Mesendoderm (in vitro differentiated cells): ENCODE measurements around the gene MAGI2.
"Not testable (repeated sequence)": the region's sequence is repeated elsewhere in the genome, so short reads cannot be mapped to it uniquely, and the experiment has no call there.

Source experiments
- DNase-seq: peaks from one replicate; pipeline ENCODE4 v3.0.0; 2013
- H2AK5ac ChIP-seq: 2 replicates; pipeline ENCODE4 v1.6.1; 2013; ENCODE audit warnings: low read length, inconsistent platforms
- H2BK120ac ChIP-seq: 2 replicates; pipeline ENCODE4 v1.6.1; 2013; ENCODE audit warnings: low read depth, mild to moderate bottlenecking, low read length, moderate library complexity, mixed read lengths
- H2BK15ac ChIP-seq: replicated peaks from 2 replicates; pipeline ENCODE4 v1.6.1; 2013; ENCODE audit warnings: low read depth, mild to moderate bottlenecking, moderate library complexity
- H2BK5ac ChIP-seq: 2 replicates; pipeline ENCODE4 v1.6.1; 2013; ENCODE audit warnings: low read length, inconsistent platforms
- H3K18ac ChIP-seq: 2 replicates; pipeline ENCODE4 v1.6.1; 2013; ENCODE audit warnings: mild to moderate bottlenecking, low read length, mixed read lengths
- H3K23ac ChIP-seq: one replicate; pipeline ENCODE4 v1.6.1; 2013; ENCODE audit warnings: low read length
- H3K27ac ChIP-seq: 2 replicates; pipeline ENCODE4 v1.5.1; 2013; ENCODE audit warnings: low read depth, mild to moderate bottlenecking, inconsistent platforms, low read length, moderate library complexity
- H3K27me3 ChIP-seq: 2 replicates; pipeline ENCODE4 v1.6.1; 2013; ENCODE audit warnings: low read length, control low read depth, mild to moderate bottlenecking, inconsistent platforms; ENCODE audit not compliant: insufficient read depth, poor library complexity
- H3K36me3 ChIP-seq: 2 replicates; pipeline ENCODE4 v1.6.1; 2013; ENCODE audit warnings: low read length, inconsistent platforms; ENCODE audit not compliant: control insufficient read depth, insufficient read depth
- H3K4ac ChIP-seq: one replicate; pipeline ENCODE4 v1.6.1; 2013; ENCODE audit warnings: low read depth, mild to moderate bottlenecking, low read length, moderate library complexity
- H3K4me1 ChIP-seq: 2 replicates; pipeline ENCODE4 v1.6.1; 2013; ENCODE audit warnings: low read depth, low read length, inconsistent platforms; ENCODE audit not compliant: control insufficient read depth
- H3K4me2 ChIP-seq: 2 replicates; pipeline ENCODE4 v1.6.1; 2013; ENCODE audit warnings: low read length
- H3K4me3 ChIP-seq: 2 replicates; pipeline ENCODE4 v1.5.1; 2013; ENCODE audit warnings: mild to moderate bottlenecking, low read length
- H3K56ac ChIP-seq: one replicate; pipeline ENCODE4 v1.6.1; 2013; ENCODE audit warnings: low read length
- H3K79me1 ChIP-seq: 2 replicates; pipeline ENCODE4 v1.6.1; 2013; ENCODE audit warnings: low read length, inconsistent platforms
- H3K79me2 ChIP-seq: 2 replicates; pipeline ENCODE4 v1.6.1; 2013; ENCODE audit warnings: mild to moderate bottlenecking, low read length; ENCODE audit not compliant: control insufficient read depth, insufficient read depth
- H3K9ac ChIP-seq: 2 replicates; pipeline ENCODE4 v1.6.1; 2013; ENCODE audit warnings: low read length, inconsistent platforms
- H4K5ac ChIP-seq: one replicate; pipeline ENCODE4 v1.6.1; 2013; ENCODE audit warnings: low read length
- H4K8ac ChIP-seq: one replicate; pipeline ENCODE4 v1.6.1; 2013; ENCODE audit warnings: low read depth, mild to moderate bottlenecking, control low read depth, low read length, moderate library complexity
- WGBS: extraction: QIAGEN DNeasy Blood & Tissue Kit; methylation state at CpG from one replicate; pipeline ENCODE4 v1.1.7; 2013; ENCODE audit warnings: low lambda C conversion rate, missing lambda C conversion rate; ENCODE audit not compliant: insufficient coverage; ENCODE audit errors: extremely low coverage; 5-methylcytosine and 5-hydroxymethylcytosine counted together

MAGI2 gene

GRCh38 chr7:79035858-79036257 lies 417.6 kb downstream of the MAGI2 start:
- H3K18ac ChIP-seq, result no peak overlapping the region
- no peaks in the 10 kb centered on the region for H3K79me2 ChIP-seq
- no peak overlapping the region for H2BK120ac ChIP-seq
- H4K8ac ChIP-seq, result no peak overlapping the region
- no peak overlapping the region for H2BK15ac ChIP-seq
- H3K36me3 ChIP-seq, result no peaks in the 10 kb centered on the region
- no peaks in the 10 kb centered on the region for H3K27me3 ChIP-seq
- no peak overlapping the region for H3K4me3 ChIP-seq
- no peak for DNase-seq
- no peaks in the 10 kb centered on the region for H3K79me1 ChIP-seq
- no peak overlapping the region for H3K4me2 ChIP-seq
- no peak overlapping the region for H2BK5ac ChIP-seq
- no peak overlapping the region for H3K4ac ChIP-seq
- H4K5ac ChIP-seq, result no peak overlapping the region
- H2AK5ac ChIP-seq, result no peak overlapping the region
- H3K23ac ChIP-seq, result no peak overlapping the region
- H3K56ac ChIP-seq, result no peak overlapping the region
- WGBS, result no CpG with 5 or more reads among the region's 3 CpGs
- H3K4me1 ChIP-seq, result no peaks in the 10 kb centered on the region
- no peak overlapping the region for H3K27ac ChIP-seq
- H3K9ac ChIP-seq, result no peak overlapping the region

DNA sequence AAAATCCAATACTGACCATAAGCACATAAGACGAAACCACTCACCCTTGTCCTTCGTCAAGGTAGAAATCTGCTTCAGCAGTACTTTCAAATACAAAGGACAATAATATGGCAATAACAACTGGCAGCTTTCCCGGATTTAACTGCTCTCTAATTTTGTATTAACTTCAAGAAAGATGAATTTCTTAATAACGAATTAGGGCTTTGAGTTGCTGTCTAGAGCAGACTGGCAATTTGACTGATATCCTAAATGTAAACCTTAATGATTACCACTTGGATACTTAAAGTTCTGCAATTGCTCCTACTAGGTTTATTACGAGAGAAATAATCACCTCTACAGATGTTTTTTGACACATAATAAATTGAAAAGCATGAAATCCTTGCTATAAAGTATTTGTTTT lies 418.7 kb downstream of the MAGI2 start:
- Histone ChIP-seq H3K23ac (no peak overlapping the region), H3K18ac (no peak overlapping the region), H3K27ac (no peak overlapping the region), H3K79me1 (no peaks in the 10 kb centered on the region), H2AK5ac (no peak overlapping the region), H3K9ac (no peak overlapping the region), H4K5ac (no peak overlapping the region), H3K4me2 (no peak overlapping the region), H3K79me2 (no peaks in the 10 kb centered on the region), H2BK120ac (no peak overlapping the region), H3K4ac (no peak overlapping the region), H4K8ac (no peak overlapping the region), H2BK5ac (no peak overlapping the region), H3K27me3 (no peaks in the 10 kb centered on the region), H3K4me1 (no peaks in the 10 kb centered on the region), H3K36me3 (no peaks in the 10 kb centered on the region), H3K56ac (no peak overlapping the region), H3K4me3 (no peak overlapping the region), H2BK15ac (no peak overlapping the region)
- no peak for DNase-seq
- no CpG with 5 or more reads among the region's 5 CpGs for WGBS

DNA sequence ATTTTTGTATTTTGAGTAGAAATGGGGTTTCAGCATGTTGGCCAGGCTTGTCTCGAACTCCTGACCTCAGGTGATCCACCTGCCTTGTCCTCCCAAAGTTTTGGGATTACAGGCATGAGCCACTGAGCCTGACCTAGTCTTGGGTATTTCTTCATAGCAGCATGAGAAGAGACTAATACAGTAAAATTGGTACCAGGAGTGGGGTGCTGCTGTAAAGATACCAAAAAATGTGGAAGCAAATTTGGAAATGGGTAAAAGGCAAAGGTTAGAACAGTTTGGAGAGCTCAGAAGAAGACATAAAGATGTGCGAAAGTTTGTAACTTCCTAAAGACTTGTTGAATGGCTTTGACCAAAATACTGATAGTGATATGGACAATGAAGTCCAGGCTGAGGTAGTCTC lies 433.8 kb downstream of the MAGI2 start:
- H4K8ac ChIP-seq, H2BK120ac ChIP-seq, H2BK15ac ChIP-seq, H3K4me1 ChIP-seq, H3K79me2 ChIP-seq, H3K9ac ChIP-seq, H3K36me3 ChIP-seq, H3K18ac ChIP-seq, H4K5ac ChIP-seq, H2AK5ac ChIP-seq, H3K27me3 ChIP-seq, H3K4ac ChIP-seq, H3K27ac ChIP-seq, H3K79me1 ChIP-seq, H3K56ac ChIP-seq, H3K4me2 ChIP-seq, H2BK5ac ChIP-seq, DNase-seq, H3K4me3 ChIP-seq, H3K23ac ChIP-seq: not testable (repeated sequence)
- whole genome bisulfite sequencing, result no CpG with 5 or more reads among the region's 2 CpGs

GRCh38 chr7:79011921-79012320 lies 441.5 kb downstream of the MAGI2 start:
- Histone ChIP-seq H3K18ac (no peak overlapping the region), H3K4me2 (no peak overlapping the region), H3K79me2 (no peaks in the 10 kb centered on the region), H3K36me3 (no peaks in the 10 kb centered on the region), H3K27me3 (no peaks in the 10 kb centered on the region), H3K4me3 (no peak overlapping the region), H3K23ac (no peak overlapping the region), H2BK15ac (no peak overlapping the region), H2BK5ac (no peak overlapping the region), H3K27ac (no peak overlapping the region), H4K8ac (no peak overlapping the region), H4K5ac (no peak overlapping the region), H3K9ac (no peak overlapping the region), H3K4me1 (no peaks in the 10 kb centered on the region), H3K79me1 (no peaks in the 10 kb centered on the region), H2BK120ac (no peak overlapping the region), H3K56ac (no peak overlapping the region), H3K4ac (no peak overlapping the region), H2AK5ac (no peak overlapping the region)
- no peak for DNase-seq
- WGBS, result no CpG with 5 or more reads among the region's 2 CpGs

DNA sequence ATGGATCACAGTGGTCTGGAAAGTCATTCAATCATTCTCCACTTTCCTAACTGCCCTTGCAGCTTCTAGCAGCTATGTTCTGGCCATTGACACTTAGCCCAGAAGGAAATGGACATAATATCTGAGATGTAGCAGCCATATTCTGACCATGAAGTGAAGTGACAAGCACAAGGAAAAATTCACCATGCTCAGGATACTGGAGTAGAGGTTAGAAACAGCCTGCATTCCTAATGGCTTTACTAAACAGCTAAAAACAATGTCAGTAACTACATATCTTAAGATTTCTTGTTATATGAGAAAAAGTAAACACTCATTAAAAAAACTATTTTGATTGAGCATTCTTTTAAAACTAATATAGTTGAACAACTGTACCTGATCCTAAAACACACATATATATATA lies 443.8 kb downstream of the MAGI2 start:
- Histone ChIP-seq H3K36me3 (no peaks in the 10 kb centered on the region), H3K4me3 (no peak overlapping the region), H2BK15ac (no peak overlapping the region), H3K4ac (no peak overlapping the region), H3K27me3 (no peaks in the 10 kb centered on the region), H4K5ac (no peak overlapping the region), H3K18ac (no peak overlapping the region), H3K9ac (no peak overlapping the region), H2BK120ac (no peak overlapping the region), H3K79me1 (no peaks in the 10 kb centered on the region), H2BK5ac (no peak overlapping the region), H3K23ac (no peak overlapping the region), H3K4me1 (no peaks in the 10 kb centered on the region), H4K8ac (no peak overlapping the region), H2AK5ac (no peak overlapping the region), H3K27ac (no peak overlapping the region), H3K4me2 (no peak overlapping the region), H3K56ac (no peak overlapping the region), H3K79me2 (no peaks in the 10 kb centered on the region)
- no peak for DNase-seq

GRCh38 chr7:79008786-79009185 lies 444.7 kb downstream of the MAGI2 start:
- Histone ChIP-seq H3K79me1 (no peaks in the 10 kb centered on the region), H3K23ac (no peak overlapping the region), H3K18ac (no peak overlapping the region), H2BK15ac (no peak overlapping the region), H3K79me2 (no peaks in the 10 kb centered on the region), H2BK120ac (no peak overlapping the region), H3K27ac (no peak overlapping the region), H2BK5ac (no peak overlapping the region), H3K56ac (no peak overlapping the region), H3K4me3 (no peak overlapping the region), H4K5ac (no peak overlapping the region), H3K4me2 (no peak overlapping the region), H3K36me3 (no peaks in the 10 kb centered on the region), H4K8ac (no peak overlapping the region), H3K4me1 (no peaks in the 10 kb centered on the region), H3K4ac (no peak overlapping the region), H2AK5ac (no peak overlapping the region), H3K27me3 (no peaks in the 10 kb centered on the region), H3K9ac (no peak overlapping the region)
- WGBS, result no CpG with 5 or more reads among the region's 1 CpG
- no peak for DNase-seq
